Keratinocyte (primary cell): ENCODE data around the gene NIM1K. TPM values are rescaled to one million over a fixed set of nuclear protein-coding genes. Genes with fewer than 3 reads are reported as not detected.

ENCODE experiments used
- DNase-seq: peaks from one replicate; pipeline ENCODE4 v3.0.0-alpha.2; 2011; ENCODE audit warnings: low read depth, missing footprints, low spot score
- FAIRE-seq: peaks from 2 replicates; lab custom pipeline; 2011; peaks lifted over from hg19 to GRCh38; lab: Jason Lieb, UNC
- H2AFZ ChIP-seq: 2 replicates; pipeline ENCODE4 v1.6.0; 2012; ENCODE audit warnings: low read length, control low read depth, inconsistent platforms; ENCODE audit not compliant: control insufficient read depth
- H3K27ac ChIP-seq: 2 replicates; pipeline ENCODE4 v1.5.1; 2011; ENCODE audit warnings: low read length; ENCODE audit not compliant: control insufficient read depth, insufficient read depth
- H3K27me3 ChIP-seq: 3 replicates; pipeline ENCODE4 v1.6.0; 2011; ENCODE audit warnings: low read length; ENCODE audit not compliant: control insufficient read depth, insufficient read depth; ENCODE audit errors: extremely low read depth
- H3K36me3 ChIP-seq, 2 experiments: 2 replicates in 1 of 2; 3 replicates in 1 of 2; pipeline ENCODE4 v1.5.1; 2011; ENCODE audit warnings: low read length in 2 of 2, mild to moderate bottlenecking in 1 of 2; ENCODE audit not compliant: control insufficient read depth in 2 of 2, insufficient read depth in 2 of 2; ENCODE audit errors: extremely low read depth in 1 of 2
- H3K4me1 ChIP-seq: 3 replicates; pipeline ENCODE4 v1.5.1; 2011; ENCODE audit warnings: low read length; ENCODE audit not compliant: control insufficient read depth, insufficient read depth; ENCODE audit errors: extremely low read depth
- H3K4me2 ChIP-seq: 3 replicates; pipeline ENCODE4 v1.6.0; 2011; ENCODE audit warnings: low read depth, low read length; ENCODE audit not compliant: control insufficient read depth, insufficient read depth; ENCODE audit errors: extremely low read depth
- H3K4me3 ChIP-seq, 3 experiments: fragments of 200-600 bp in 1 of 3; sonication (generic) in 1 of 3; 2 replicates in 2 of 3; 3 replicates in 1 of 3; pipeline ENCODE4 v1.5.1; 2011 to 2016; ENCODE audit warnings: low read length in 3 of 3, mild to moderate bottlenecking in 3 of 3, control low read depth in 2 of 3, inconsistent platforms in 1 of 3, low read depth in 1 of 3, mixed read lengths in 1 of 3, mixed run types in 1 of 3, moderate library complexity in 1 of 3; ENCODE audit not compliant: control insufficient read depth in 2 of 3, insufficient read depth in 2 of 3; ENCODE audit errors: extremely low read depth in 1 of 3
- H3K79me2 ChIP-seq: 2 replicates; pipeline ENCODE4 v1.6.0; 2012; ENCODE audit warnings: low read length; ENCODE audit not compliant: control insufficient read depth, insufficient read depth
- H3K9ac ChIP-seq: 3 replicates; pipeline ENCODE4 v1.6.0; 2011; ENCODE audit warnings: low read length; ENCODE audit not compliant: control insufficient read depth, insufficient read depth; ENCODE audit errors: extremely low read depth
- H3K9me1 ChIP-seq: 3 replicates; pipeline ENCODE4 v1.6.0; 2011; ENCODE audit warnings: low read length; ENCODE audit not compliant: control insufficient read depth, insufficient read depth; ENCODE audit errors: extremely low read depth
- H3K9me3 ChIP-seq: 2 replicates; pipeline ENCODE4 v1.5.1; 2012; ENCODE audit warnings: low read depth, low read length; ENCODE audit not compliant: control insufficient read depth
- H4K20me1 ChIP-seq: 3 replicates; pipeline ENCODE4 v1.6.0; 2011; ENCODE audit warnings: low read length; ENCODE audit not compliant: control insufficient read depth, insufficient read depth; ENCODE audit errors: extremely low read depth
- CTCF ChIP-seq, 3 experiments: IDR thresholded peaks in 1 of 3; conservative IDR thresholded peaks in 1 of 3; optimal IDR thresholded peaks in 1 of 3; 2 replicates in 2 of 3; 3 replicates in 1 of 3; pipeline versions ENCODE3 to v1.5.1; 2011; ENCODE audit warnings: low read length in 3 of 3, mild to moderate bottlenecking in 3 of 3, moderate library complexity in 2 of 3, control low read depth in 1 of 3, inconsistent platforms in 1 of 3; ENCODE audit not compliant: insufficient read depth in 2 of 3; ENCODE audit errors: extremely low read depth in 1 of 3
- EZH2 ChIP-seq: IDR thresholded peaks from one replicate; pipeline ENCODE4 v1.6.1; 2012; ENCODE audit warnings: inconsistent platforms, mild to moderate bottlenecking, low read length, moderate library complexity
- dilution Hi-C: fragments of 300-500 bp; cut with MboI; formaldehyde crosslinking; loops from one replicate; pipeline ENCODE4 v1.7.0; 2020; ENCODE audit warnings: low sequenced_read_pairs; ENCODE audit not compliant: extremely low pct_ligation_motif_present
- polyA plus RNA-seq, 5 experiments: library from polyadenylated mRNA; depleted of rRNA in 3 of 5; stranded (reverse) in 3 of 5; stranded (forward) in 1 of 5; unstranded in 1 of 5; fragments of >200 nt; gene quantifications; 1 replicate in 1 of 5; 2 replicates in 3 of 5; 3 replicates in 1 of 5; pipeline versions ENCODE4 v1.2.1 to v1.2.3, GENCODE V29; 2011 to 2012; ENCODE audit warnings: missing spikeins in 2 of 5, low read depth in 1 of 5, low replicate concordance in 1 of 5

NIM1K gene
- polyA plus RNA-seq, 1 donor (not counting 4 experiments of a cell fraction or from before 2014, with no cell fraction given): 0.07 TPM

GRCh38 chr5:43208658-43209057, 16.6 kb downstream of the NIM1K start:
- H3K27ac ChIP-seq: no peak overlapping the region
- no peak for TF ChIP-seq EZH2
- no peak for TF ChIP-seq CTCF (optimal IDR thresholded peaks at IDR 0.05 in 1 of 3, IDR thresholded peaks at IDR 0.05 in 1 of 3, conservative IDR thresholded peaks at IDR 0.05 in 1 of 3; ENCODE audit: extremely low read depth in 1 of 3, insufficient read depth in 2 of 3, low read length in 3 of 3)
- H3K4me1 ChIP-seq: peaks cover 13% of the 10 kb centered on the region
- H3K79me2 ChIP-seq: no peaks in the 10 kb centered on the region
- H3K9me1 ChIP-seq: no peaks in the 10 kb centered on the region
- no peaks in the 10 kb centered on the region for H3K9me3 ChIP-seq
- H2AFZ ChIP-seq: peak overlapping the region; percentile 8
- FAIRE-seq (no peak), DNase-seq (no peak)
- H3K4me3 ChIP-seq: no peak overlapping the region
- no peak overlapping the region for H3K9ac ChIP-seq
- no peaks in the 10 kb centered on the region for H3K36me3 ChIP-seq
- dilution Hi-C loops: no loop called here
- no peaks in the 10 kb centered on the region for H3K27me3 ChIP-seq
- H3K4me2 ChIP-seq: no peak overlapping the region
- H4K20me1 ChIP-seq: no peaks in the 10 kb centered on the region

GRCh38 chr5:43209060-43209459, 17.0 kb downstream of the NIM1K start:
- Histone ChIP-seq H3K79me2 (no peaks in the 10 kb centered on the region), H3K9me3 (no peaks in the 10 kb centered on the region), H3K4me1 (peaks cover 13% of the 10 kb centered on the region), H4K20me1 (no peaks in the 10 kb centered on the region), H2AFZ (peak overlapping the region; percentile 8), H3K9me1 (no peaks in the 10 kb centered on the region), H3K4me2 (no peak overlapping the region), H3K36me3 (no peaks in the 10 kb centered on the region), H3K27me3 (no peaks in the 10 kb centered on the region), H3K9ac (no peak overlapping the region), H3K4me3 (no peak overlapping the region), H3K27ac (no peak overlapping the region)
- no peak for DNase-seq
- dilution Hi-C loops: no loop called here
- no peak for FAIRE-seq
- TF ChIP-seq EZH2 (no peak), CTCF (optimal IDR thresholded peaks at IDR 0.05 in 1 of 3, IDR thresholded peaks at IDR 0.05 in 1 of 3, conservative IDR thresholded peaks at IDR 0.05 in 1 of 3; ENCODE audit: extremely low read depth in 1 of 3, insufficient read depth in 2 of 3, low read length in 3 of 3) (no peak)
